Measurements from ENCODE around the gene RPS21. TPM values are rescaled to one million over a fixed set of nuclear protein-coding genes. Genes with fewer than 3 reads are reported as not detected.
A peak's percentile ranks its signal among the peaks of the same experiment; 100 is the strongest.

RPS21 gene
- total and polyA plus RNA-seq, 4 donors: 965 to 6,824 (median 2,761) TPM

DNA sequence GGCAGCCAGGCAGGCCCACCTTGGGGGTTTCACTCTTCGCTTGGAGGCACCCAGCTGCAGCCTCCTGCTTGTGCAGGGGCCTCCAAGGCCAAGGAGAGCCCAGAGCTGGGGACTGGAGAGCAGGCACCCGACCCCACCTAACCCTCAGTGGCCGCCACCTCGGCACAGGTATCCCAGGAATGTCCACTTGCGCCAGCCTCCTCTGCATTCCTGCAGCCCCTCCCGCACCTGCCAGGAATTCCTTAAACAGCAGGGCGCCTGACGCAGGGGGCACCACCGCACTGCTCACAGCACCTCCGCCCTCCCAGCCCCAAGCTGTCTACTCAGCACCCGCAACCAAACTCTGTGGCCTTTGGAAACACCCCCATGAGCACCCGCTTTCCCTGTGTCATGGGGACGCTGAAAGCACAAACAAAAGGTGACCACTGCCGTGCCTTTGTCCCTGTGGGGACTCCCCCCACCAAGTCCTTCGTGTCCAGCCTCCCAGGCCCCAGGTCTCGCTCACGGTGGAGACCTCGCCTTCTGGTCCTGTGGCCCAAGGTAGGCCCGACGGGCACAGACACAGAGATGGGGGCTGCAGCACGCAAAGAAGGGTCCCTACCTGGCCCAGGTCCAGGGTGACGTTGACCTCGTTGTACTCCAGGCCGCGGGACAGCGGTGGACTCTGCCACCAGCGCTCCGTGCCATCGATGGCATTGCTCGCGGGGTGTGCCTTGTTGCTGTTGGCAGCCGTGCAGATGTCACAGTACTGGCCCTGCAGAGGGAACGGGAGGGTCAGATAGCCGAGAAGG lies 24.9 kb upstream of the RPS21 start:
- Histone ChIP-seq H3K27ac (ENCODE audit: low read depth in 1 of 2, low read length in 2 of 2) (peak overlapping the region in 1 of 2 donors; percentile 14), H3K4me3 (ENCODE audit: low read length in 2 of 2) (no peak overlapping the region), H3K36me3 (ENCODE audit: control insufficient read depth in 1 of 2, insufficient read depth in 2 of 2, low read length in 1 of 2) (peaks cover 0 to 1% of the 10 kb centered on the region in 2 donors), H3K9me3 (ENCODE audit: control insufficient read depth, low read length) (no peaks in the 10 kb centered on the region), H3K27me3 (ENCODE audit: control insufficient read depth in 1 of 2, insufficient read depth in 2 of 2, low read length in 1 of 2) (no peaks in the 10 kb centered on the region), H3K4me1 (ENCODE audit: control insufficient read depth in 1 of 2, insufficient read depth in 2 of 2, low read length in 2 of 2) (no peaks in the 10 kb centered on the region)
- no peak for ATAC-seq (ENCODE audit: low FRiP score)
- 52 to 54% methylated on average over 34 of the region's 34 CpGs for WGBS, 2 donors
- DNase-seq: peak; percentile 60 to 80
- intact Hi-C loops (cut with DNase I): no loop called here

- intact Hi-C loops (cut with DNase I): no loop called here
- no peaks in the 10 kb centered on the region for H3K27me3 ChIP-seq (ENCODE audit: control insufficient read depth in 1 of 2, insufficient read depth in 2 of 2, low read length in 1 of 2)
- H3K27ac ChIP-seq (ENCODE audit: low read depth in 1 of 2, low read length in 2 of 2): peak overlapping the region in 1 of 2 donors; percentile 7
- peaks cover 0 to 1% of the 10 kb centered on the region in 2 donors for H3K36me3 ChIP-seq (ENCODE audit: control insufficient read depth in 1 of 2, insufficient read depth in 2 of 2, low read length in 1 of 2)
- ATAC-seq (ENCODE audit: low FRiP score) (no peak), DNase-seq (no peak)
- WGBS, 2 donors: 56 to 67% methylated on average over 12 to 13 of the region's 13 CpGs
- no peak overlapping the region for H3K4me3 ChIP-seq (ENCODE audit: low read length in 2 of 2)
- H3K4me1 ChIP-seq (ENCODE audit: control insufficient read depth in 1 of 2, insufficient read depth in 2 of 2, low read length in 2 of 2): no peaks in the 10 kb centered on the region
- no peaks in the 10 kb centered on the region for H3K9me3 ChIP-seq (ENCODE audit: control insufficient read depth, low read length)
Observed at GRCh38 chr20:62362590-62362940, 24.3 kb upstream of the RPS21 start.

DNA sequence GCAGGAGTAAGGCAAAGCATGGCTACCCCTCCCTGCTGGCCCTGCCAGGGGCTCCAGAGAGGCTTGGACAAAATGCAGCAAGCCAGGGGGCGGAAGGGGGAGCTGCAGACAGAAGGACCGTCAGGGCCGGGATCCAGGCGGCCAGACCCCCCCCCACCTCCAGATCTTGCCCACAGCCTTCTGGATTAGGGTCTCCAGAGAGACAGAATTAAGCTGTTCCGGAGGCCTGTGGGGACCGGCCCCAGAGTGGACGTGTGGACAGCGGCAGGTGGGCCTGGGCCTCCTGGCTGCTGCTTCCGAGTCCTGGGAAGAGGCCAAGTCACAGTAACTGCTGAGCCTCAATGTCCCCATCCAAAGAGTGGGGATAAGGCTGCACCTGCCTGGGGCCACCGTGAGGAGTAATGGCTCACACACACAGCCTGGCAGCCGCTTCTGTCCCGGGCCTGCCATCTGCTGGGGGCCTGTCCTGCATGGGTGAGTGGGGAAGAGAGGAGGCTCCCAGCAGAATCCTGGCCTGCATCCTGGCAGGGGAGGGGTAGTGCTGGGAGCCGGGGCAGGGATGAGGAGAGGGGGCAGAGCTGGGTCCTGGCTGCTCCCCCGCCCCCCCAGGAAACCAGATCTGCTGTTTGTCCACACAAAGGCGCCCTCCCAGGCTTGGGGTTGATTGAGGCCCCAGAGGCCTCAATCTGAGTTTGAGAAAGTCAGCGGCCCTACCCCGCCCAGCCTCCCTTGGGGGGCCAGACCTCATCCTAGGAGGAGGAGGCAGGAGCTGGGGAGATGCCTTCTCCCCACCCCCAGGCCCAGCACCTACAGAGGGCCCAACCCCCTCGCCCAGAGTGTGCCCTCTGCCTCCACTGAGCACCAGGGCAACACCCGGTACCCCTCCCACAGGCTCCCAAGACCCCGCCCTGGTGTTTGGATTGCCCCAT lies 23.6 kb upstream of the RPS21 start:
- Histone ChIP-seq H3K27ac (ENCODE audit: low read depth in 1 of 2, low read length in 2 of 2) (peak overlapping the region in 1 of 2 donors; percentile 7), H3K36me3 (ENCODE audit: control insufficient read depth in 1 of 2, insufficient read depth in 2 of 2, low read length in 1 of 2) (peaks cover 0 to 1% of the 10 kb centered on the region in 2 donors), H3K4me3 (ENCODE audit: low read length in 2 of 2) (no peak overlapping the region), H3K4me1 (ENCODE audit: control insufficient read depth in 1 of 2, insufficient read depth in 2 of 2, low read length in 2 of 2) (no peaks in the 10 kb centered on the region), H3K27me3 (ENCODE audit: control insufficient read depth in 1 of 2, insufficient read depth in 2 of 2, low read length in 1 of 2) (no peaks in the 10 kb centered on the region), H3K9me3 (ENCODE audit: control insufficient read depth, low read length) (no peaks in the 10 kb centered on the region)
- 58 to 61% methylated on average over 18 to 20 of the region's 20 CpGs for WGBS, 2 donors
- intact Hi-C loops (cut with DNase I): no loop called here
- DNase-seq: peak; percentile 44 to 76
- no peak for ATAC-seq (ENCODE audit: low FRiP score)

DNA sequence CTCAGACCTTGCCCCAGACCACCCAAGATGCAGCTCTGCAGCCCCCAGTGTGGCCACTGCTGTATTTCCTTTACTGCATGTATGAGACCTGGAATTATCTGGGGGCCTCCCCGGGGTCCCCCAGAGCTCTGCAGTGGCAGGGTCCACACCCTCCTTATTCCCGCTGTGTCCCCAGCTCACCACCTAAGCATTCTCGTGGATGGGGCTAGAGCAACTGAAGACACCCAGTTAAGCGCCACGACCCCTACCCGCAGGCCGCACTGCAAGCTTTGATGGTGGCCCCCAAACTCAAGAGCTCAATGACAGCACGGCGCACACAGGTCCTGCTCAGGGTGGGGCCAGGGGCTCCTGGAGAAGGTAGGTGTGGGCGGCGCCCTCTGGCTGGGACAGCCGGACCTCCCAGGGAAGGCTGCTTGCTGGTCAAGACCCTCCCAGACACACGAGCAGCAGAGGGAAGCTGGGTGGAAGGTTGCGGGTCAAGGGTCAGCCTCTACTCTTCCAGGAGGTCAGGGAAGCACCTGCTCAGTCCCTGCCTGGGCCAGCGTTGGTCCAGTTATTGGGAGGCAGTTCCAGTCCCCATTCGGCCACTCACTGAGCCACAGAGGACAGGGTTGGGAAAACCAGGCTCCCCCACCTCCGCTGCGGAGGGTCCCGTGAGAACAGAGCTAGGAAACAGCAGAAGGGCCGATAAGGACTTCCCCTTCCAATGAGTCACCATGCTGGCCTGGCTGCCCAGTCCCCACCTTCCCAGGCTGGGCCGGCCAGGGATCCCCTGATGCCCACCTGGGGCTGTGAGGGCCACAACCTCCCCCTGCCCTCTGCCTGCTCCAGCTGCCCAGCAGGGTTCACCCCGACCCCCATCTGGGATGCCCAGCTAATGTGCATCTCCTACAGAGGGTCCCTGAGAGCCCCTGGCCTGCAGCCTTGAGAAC lies 22.7 kb upstream of the RPS21 start:
- H3K27ac ChIP-seq (ENCODE audit: low read depth in 1 of 2, low read length in 2 of 2): peak overlapping the region; percentile 15 to 17
- DNase-seq: peak; percentile 58 to 81
- H3K9me3 ChIP-seq (ENCODE audit: control insufficient read depth, low read length): no peaks in the 10 kb centered on the region
- no peaks in the 10 kb centered on the region for H3K4me1 ChIP-seq (ENCODE audit: control insufficient read depth in 1 of 2, insufficient read depth in 2 of 2, low read length in 2 of 2)
- WGBS, 2 donors: 58 to 61% methylated on average over 22 of the region's 22 CpGs
- H3K4me3 ChIP-seq (ENCODE audit: low read length in 2 of 2): no peak overlapping the region
- no peak for ATAC-seq (ENCODE audit: low FRiP score)
- H3K27me3 ChIP-seq (ENCODE audit: control insufficient read depth in 1 of 2, insufficient read depth in 2 of 2, low read length in 1 of 2): no peaks in the 10 kb centered on the region
- intact Hi-C loops (cut with DNase I): no loop called here
- peaks cover 0 to 1% of the 10 kb centered on the region in 2 donors for H3K36me3 ChIP-seq (ENCODE audit: control insufficient read depth in 1 of 2, insufficient read depth in 2 of 2, low read length in 1 of 2)

DNA sequence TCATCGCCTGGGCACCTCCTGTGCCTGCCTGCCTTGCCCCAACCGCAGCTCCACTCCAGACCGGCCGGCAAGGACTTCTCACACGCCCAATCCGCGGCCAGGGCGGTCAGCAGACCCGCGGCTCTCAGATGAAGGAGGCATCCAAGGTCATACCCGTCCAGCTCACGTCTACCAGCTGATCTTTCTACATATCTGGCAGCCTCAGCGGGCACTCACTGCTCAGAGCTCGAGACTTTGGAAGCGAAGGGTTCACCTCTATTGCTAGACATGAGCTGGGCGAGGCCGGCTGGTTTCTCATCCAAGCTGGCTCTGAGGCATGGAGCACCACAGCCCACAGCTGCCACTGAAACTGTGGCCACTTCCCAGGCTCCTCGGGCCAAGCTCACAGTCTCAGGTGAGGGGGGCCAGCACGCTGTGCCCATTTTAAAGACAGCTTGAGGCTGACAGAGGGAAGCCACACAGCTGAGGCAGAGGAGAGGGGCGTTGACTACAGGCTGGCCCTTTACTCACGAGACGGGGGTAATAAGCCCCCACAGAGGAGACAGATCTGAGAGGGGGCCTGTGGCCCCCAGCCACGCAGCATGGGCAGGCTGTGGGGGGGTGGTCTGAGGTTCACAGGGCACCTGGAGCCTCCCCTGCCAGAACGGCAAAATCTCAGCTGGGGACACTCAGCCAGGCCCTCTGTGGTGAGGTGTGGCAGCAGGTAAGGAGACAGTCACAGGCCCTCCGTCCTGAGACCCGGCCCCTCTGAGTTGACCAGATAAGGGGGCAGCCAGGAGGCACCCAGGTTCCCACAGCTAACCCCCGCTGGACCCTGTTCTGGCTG lies 21.8 kb upstream of the RPS21 start:
- H3K4me3 ChIP-seq (ENCODE audit: low read length in 2 of 2): no peak overlapping the region
- intact Hi-C loops (cut with DNase I): no loop called here
- peak overlapping the region; percentile 49 to 66 for H3K27ac ChIP-seq (ENCODE audit: low read depth in 1 of 2, low read length in 2 of 2)
- DNase-seq (peak; percentile 75 to 80), ATAC-seq (ENCODE audit: low FRiP score) (peak; percentile 30)
- H3K36me3 ChIP-seq (ENCODE audit: control insufficient read depth in 1 of 2, insufficient read depth in 2 of 2, low read length in 1 of 2): peaks cover 0 to 1% of the 10 kb centered on the region in 2 donors
- 8 to 10% methylated on average over 27 of the region's 27 CpGs for WGBS, 2 donors
- H3K9me3 ChIP-seq (ENCODE audit: control insufficient read depth, low read length): no peaks in the 10 kb centered on the region
- no peaks in the 10 kb centered on the region for H3K4me1 ChIP-seq (ENCODE audit: control insufficient read depth in 1 of 2, insufficient read depth in 2 of 2, low read length in 2 of 2)
- no peaks in the 10 kb centered on the region for H3K27me3 ChIP-seq (ENCODE audit: control insufficient read depth in 1 of 2, insufficient read depth in 2 of 2, low read length in 1 of 2)

- H3K4me3 ChIP-seq (ENCODE audit: low read length in 2 of 2): peak overlapping the region; percentile 73 to 88
- intact Hi-C loops (cut with DNase I): no loop called here
- H3K4me1 ChIP-seq (ENCODE audit: control insufficient read depth in 1 of 2, insufficient read depth in 2 of 2, low read length in 2 of 2): no peaks in the 10 kb centered on the region
- H3K9me3 ChIP-seq (ENCODE audit: control insufficient read depth, low read length): no peaks in the 10 kb centered on the region
- 11 to 12% methylated on average over 9 to 10 of the region's 10 CpGs for WGBS, 2 donors
- H3K27me3 ChIP-seq (ENCODE audit: control insufficient read depth in 1 of 2, insufficient read depth in 2 of 2, low read length in 1 of 2): no peaks in the 10 kb centered on the region
- peak; percentile 66 to 88 for DNase-seq
- peak; percentile 62 for ATAC-seq (ENCODE audit: low FRiP score)
- peak overlapping the region; percentile 49 to 66 for H3K27ac ChIP-seq (ENCODE audit: low read depth in 1 of 2, low read length in 2 of 2)
- H3K36me3 ChIP-seq (ENCODE audit: control insufficient read depth in 1 of 2, insufficient read depth in 2 of 2, low read length in 1 of 2): peaks cover 0 to 1% of the 10 kb centered on the region in 2 donors
Observed at GRCh38 chr20:62365814-62366369, 21.0 kb upstream of the RPS21 start.

GRCh38 chr20:62366370-62367135 lies 20.4 kb upstream of the RPS21 start:
- intact Hi-C loops (cut with DNase I): no loop called here
- DNase-seq (peak; percentile 56 to 82), ATAC-seq (ENCODE audit: low FRiP score) (no peak)
- peaks cover 0 to 1% of the 10 kb centered on the region in 2 donors for H3K36me3 ChIP-seq (ENCODE audit: control insufficient read depth in 1 of 2, insufficient read depth in 2 of 2, low read length in 1 of 2)
- peak overlapping the region; percentile 8 to 43 for H3K27ac ChIP-seq (ENCODE audit: low read depth in 1 of 2, low read length in 2 of 2)
- H3K4me1 ChIP-seq (ENCODE audit: control insufficient read depth in 1 of 2, insufficient read depth in 2 of 2, low read length in 2 of 2): no peaks in the 10 kb centered on the region
- peak overlapping the region; percentile 73 to 88 for H3K4me3 ChIP-seq (ENCODE audit: low read length in 2 of 2)
- WGBS, 2 donors: 1 to 2% methylated on average over 28 to 72 of the region's 72 CpGs
- no peaks in the 10 kb centered on the region for H3K27me3 ChIP-seq (ENCODE audit: control insufficient read depth in 1 of 2, insufficient read depth in 2 of 2, low read length in 1 of 2)
- H3K9me3 ChIP-seq (ENCODE audit: control insufficient read depth, low read length): no peaks in the 10 kb centered on the region
